IPS-20b (cell line): ENCODE measurements around the gene DDB1.
"Not testable (repeated sequence)": the region's sequence is repeated elsewhere in the genome, so short reads cannot be mapped to it uniquely, and the experiment has no call there.

Source experiments
- H3K27ac ChIP-seq: one replicate; pipeline ENCODE4 v1.5.1; 2013; ENCODE audit warnings: low read length
- H3K27me3 ChIP-seq: 2 replicates; pipeline ENCODE4 v1.6.1; 2013; ENCODE audit warnings: mild to moderate bottlenecking, low read length, inconsistent platforms; ENCODE audit not compliant: insufficient read depth
- H3K36me3 ChIP-seq: 2 replicates; pipeline ENCODE4 v1.6.1; 2013; ENCODE audit warnings: low read depth, mild to moderate bottlenecking, inconsistent platforms, low read length, moderate library complexity; ENCODE audit not compliant: insufficient read depth
- H3K4me1 ChIP-seq: 2 replicates; pipeline ENCODE4 v1.6.1; 2013; ENCODE audit warnings: mild to moderate bottlenecking, control low read depth, inconsistent platforms, low read length, moderate library complexity; ENCODE audit not compliant: insufficient read depth
- H3K4me3 ChIP-seq: 2 replicates; pipeline ENCODE4 v1.5.1; 2013; ENCODE audit warnings: mild to moderate bottlenecking, low read length, inconsistent platforms
- H3K9ac ChIP-seq: 2 replicates; pipeline ENCODE4 v1.6.1; 2013; ENCODE audit warnings: low read depth, mild to moderate bottlenecking, inconsistent platforms, low read length, moderate library complexity
- H3K9me3 ChIP-seq: 2 replicates; pipeline ENCODE4 v1.6.1; 2013; ENCODE audit warnings: mild to moderate bottlenecking, low read depth, low read length, inconsistent platforms; ENCODE audit not compliant: insufficient read depth

Gene DDB1

GRCh38 chr11:61252332-61252731, 80.6 kb downstream of the DDB1 start:
- not testable (repeated sequence) for H3K4me3 ChIP-seq, H3K36me3 ChIP-seq, H3K27ac ChIP-seq, H3K9ac ChIP-seq, H3K4me1 ChIP-seq, H3K9me3 ChIP-seq, H3K27me3 ChIP-seq

DNA sequence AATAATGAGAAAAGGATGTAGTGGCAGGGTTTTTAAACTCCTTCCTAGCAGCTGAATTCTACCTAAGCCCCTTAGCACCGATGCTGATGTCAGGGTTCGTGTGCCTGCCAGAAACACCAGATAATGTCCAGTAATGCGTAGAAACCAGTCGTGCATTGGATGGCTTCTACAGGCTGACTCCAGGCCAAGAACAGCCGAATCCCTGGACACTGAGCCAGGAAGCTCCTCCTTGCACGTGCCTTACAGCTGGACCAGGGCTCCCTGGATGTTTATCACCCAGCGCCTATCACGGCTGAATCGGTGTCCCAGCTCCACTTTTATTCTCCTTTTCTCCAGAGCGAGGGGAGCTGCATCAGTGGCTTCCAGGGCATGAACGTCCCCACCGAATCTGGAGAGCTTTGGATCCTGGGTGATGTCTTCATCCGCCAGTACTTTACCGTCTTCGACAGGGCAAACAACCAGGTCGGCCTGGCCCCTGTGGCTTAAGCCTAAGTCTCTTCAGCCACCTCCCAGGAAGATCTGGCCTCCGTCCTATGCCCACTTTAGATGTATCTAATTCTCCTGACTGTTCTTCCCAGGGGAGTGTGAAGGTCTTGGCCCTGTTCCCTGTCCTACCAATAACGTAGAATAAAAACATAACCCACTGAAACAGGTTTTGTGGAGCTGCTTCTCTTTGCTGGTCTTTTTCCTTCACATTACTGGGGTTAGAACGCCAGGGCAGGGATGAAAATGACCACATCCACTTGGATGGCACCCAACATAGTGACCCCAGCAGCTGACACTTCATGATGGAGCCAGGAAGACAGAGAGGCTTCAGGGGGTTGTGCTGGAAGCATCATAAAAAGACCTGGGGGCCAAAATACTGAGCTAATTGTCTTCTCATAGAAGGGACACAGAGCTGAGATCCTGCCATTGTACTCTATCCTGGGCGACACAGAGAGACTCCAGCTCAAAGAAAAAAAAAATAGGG, 81.8 kb downstream of the DDB1 start:
- H3K9me3 ChIP-seq, H3K27ac ChIP-seq, H3K4me3 ChIP-seq, H3K27me3 ChIP-seq, H3K9ac ChIP-seq, H3K4me1 ChIP-seq, H3K36me3 ChIP-seq: not testable (repeated sequence)
